ENCODE results near the gene PNPLA1.

- TF ChIP-seq CTCF (conservative IDR thresholded peaks at IDR 0.05 in 1 of 2, IDR thresholded peaks at IDR 0.05 in 1 of 2; ENCODE audit: low read depth in 1 of 2, low read length in 2 of 2) = no peak
- TF ChIP-seq EZH2 (IDR thresholded peaks at IDR 0.05; ENCODE audit: low read length, missing control alignments) = no peak
Measured at GRCh38 chr6:36280467-36280866, 10.6 kb downstream of the PNPLA1 start.

Data from fibroblast of lung (primary cell).